Thyroid gland (tissue), 4 donors: ENCODE measurements around the gene SPINDOC. TPM values are rescaled to one million over a fixed set of nuclear protein-coding genes. Genes with fewer than 3 reads are reported as not detected.

Experiments used
- DNase-seq, 2 donors: peaks; one replicate each; pipeline ENCODE4 v3.0.0-alpha.2; 2019
- H3K27ac ChIP-seq, 3 donors: fragments of 200-600 bp; sonication (generic); 1 replicate in 2 of 3; 2 replicates in 1 of 3; pipeline ENCODE4 v1.5.1; 2016 to 2019; ENCODE audit warnings: mild to moderate bottlenecking in 1 of 3, moderate library complexity in 1 of 3
- H3K27me3 ChIP-seq: fragments of 200-600 bp; sonication (generic); one replicate; pipeline ENCODE4 v1.5.1; 2019
- H3K36me3 ChIP-seq, 2 donors: fragments of 200-600 bp; sonication (generic); one replicate each; pipeline ENCODE4 v1.5.1; 2016 to 2019
- H3K4me1 ChIP-seq, 2 donors: fragments of 200-600 bp; sonication (generic); one replicate each; pipeline ENCODE4 v1.5.1; 2017 to 2019
- H3K4me3 ChIP-seq, 3 donors: fragments of 200-600 bp; sonication (generic); replicated peaks in 1 of 3; 1 replicate in 2 of 3; 2 replicates in 1 of 3; pipeline ENCODE4 v1.5.1; 2016; ENCODE audit warnings: mild to moderate bottlenecking in 1 of 3
- H3K9me3 ChIP-seq: fragments of 200-600 bp; sonication (generic); one replicate; pipeline ENCODE4 v1.5.1; 2017
- POLR2A ChIP-seq, 2 donors: fragments of 450-650 bp; IDR thresholded peaks; one replicate each; pipeline ENCODE4 v1.6.1; 2017; ENCODE audit warnings: antibody characterized with exemption in 2 of 2, mild to moderate bottlenecking in 2 of 2, moderate library complexity in 1 of 2
- WGBS, 2 donors: methylation state at CpG; one replicate each; pipeline ENCODE4 v1.1.5; 2017; 5-methylcytosine and 5-hydroxymethylcytosine counted together
- intact Hi-C: fragments of 100-400 bp; cut with DNase I; formaldehyde crosslinking; loops from one replicate; pipeline ENCODE4 v1.15.1; 2023
- total RNA-seq, 4 donors: library from RNA; depleted of rRNA; stranded (reverse); fragments of >200 nt; gene quantifications; one replicate each; pipeline ENCODE4 v1.2.3, GENCODE V29; 2016
- TF ChIP-seq, protein P1 (sequence below), 6 experiments: fragments of 200-600 bp in 3 of 6; fragments of 450-650 bp in 3 of 6; sonication (generic) in 3 of 6; IDR thresholded peaks; one replicate each; pipeline ENCODE4 v1.5.1; 2016 to 2019; ENCODE audit warnings: antibody characterized with exemption in 6 of 6, mild to moderate bottlenecking in 2 of 6, inconsistent platforms in 1 of 6, moderate library complexity in 1 of 6

Gene SPINDOC
- total RNA-seq, 4 donors from 2014 or later, result 7.4 to 12.6 (median 10.3) TPM

DNA sequence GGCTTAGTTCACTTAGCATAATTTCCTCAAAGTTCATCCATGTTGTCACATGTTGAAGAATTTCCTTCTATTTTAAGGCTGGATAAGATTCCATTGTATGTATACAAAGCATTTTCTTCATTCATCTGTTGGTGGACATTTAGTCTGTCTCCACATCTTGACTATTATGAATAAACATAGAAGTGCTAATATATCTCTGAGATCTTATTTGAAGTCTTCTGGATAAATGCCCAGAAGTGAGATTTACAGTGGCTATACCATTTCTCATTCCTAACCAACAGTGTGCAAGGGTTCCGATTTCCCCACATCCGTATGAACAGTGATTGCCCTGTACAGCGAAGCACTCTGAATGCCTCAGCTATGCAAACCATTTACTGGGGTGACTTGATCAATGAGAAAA, 38.1 kb upstream of the SPINDOC start:
- Histone ChIP-seq H3K4me3 (no peak overlapping the region), H3K27me3 (no peaks in the 10 kb centered on the region), H3K4me1 (peaks cover 0 to under 1% of the 10 kb centered on the region in 2 donors), H3K9me3 (no peaks in the 10 kb centered on the region), H3K27ac (no peak overlapping the region), H3K36me3 (no peaks in the 10 kb centered on the region)
- WGBS, 2 donors, result 85 to 88% methylated on average over 3 of the region's 3 CpGs
- DNase-seq, result no peak
- intact Hi-C loops, result no loop called here
- TF ChIP-seq POLR2A (IDR thresholded peaks at IDR 0.05), result no peak
- TF ChIP-seq, protein P1, sequence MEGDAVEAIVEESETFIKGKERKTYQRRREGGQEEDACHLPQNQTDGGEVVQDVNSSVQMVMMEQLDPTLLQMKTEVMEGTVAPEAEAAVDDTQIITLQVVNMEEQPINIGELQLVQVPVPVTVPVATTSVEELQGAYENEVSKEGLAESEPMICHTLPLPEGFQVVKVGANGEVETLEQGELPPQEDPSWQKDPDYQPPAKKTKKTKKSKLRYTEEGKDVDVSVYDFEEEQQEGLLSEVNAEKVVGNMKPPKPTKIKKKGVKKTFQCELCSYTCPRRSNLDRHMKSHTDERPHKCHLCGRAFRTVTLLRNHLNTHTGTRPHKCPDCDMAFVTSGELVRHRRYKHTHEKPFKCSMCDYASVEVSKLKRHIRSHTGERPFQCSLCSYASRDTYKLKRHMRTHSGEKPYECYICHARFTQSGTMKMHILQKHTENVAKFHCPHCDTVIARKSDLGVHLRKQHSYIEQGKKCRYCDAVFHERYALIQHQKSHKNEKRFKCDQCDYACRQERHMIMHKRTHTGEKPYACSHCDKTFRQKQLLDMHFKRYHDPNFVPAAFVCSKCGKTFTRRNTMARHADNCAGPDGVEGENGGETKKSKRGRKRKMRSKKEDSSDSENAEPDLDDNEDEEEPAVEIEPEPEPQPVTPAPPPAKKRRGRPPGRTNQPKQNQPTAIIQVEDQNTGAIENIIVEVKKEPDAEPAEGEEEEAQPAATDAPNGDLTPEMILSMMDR (IDR thresholded peaks at IDR 0.05), result no peak

DNA sequence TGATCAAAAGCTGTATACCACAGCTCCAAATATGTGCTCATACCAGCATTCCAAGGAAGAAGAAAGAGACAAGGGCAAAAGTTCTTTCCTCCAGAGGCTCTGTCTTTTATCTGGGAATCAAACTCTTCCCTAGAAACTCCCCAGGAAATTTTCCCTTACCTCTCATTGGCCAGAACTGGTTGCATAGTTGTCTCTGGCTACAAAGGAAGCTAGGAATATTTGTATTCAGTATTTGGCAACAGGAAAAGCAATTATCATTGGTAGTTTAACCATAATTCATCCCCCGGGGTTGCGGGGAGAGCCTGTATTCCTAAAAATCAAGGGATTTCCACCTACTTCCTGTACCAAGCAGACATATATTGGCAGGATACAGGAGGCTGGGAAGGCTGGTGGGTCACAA, 34.2 kb upstream of the SPINDOC start:
- intact Hi-C loops, result no loop called here

DNA sequence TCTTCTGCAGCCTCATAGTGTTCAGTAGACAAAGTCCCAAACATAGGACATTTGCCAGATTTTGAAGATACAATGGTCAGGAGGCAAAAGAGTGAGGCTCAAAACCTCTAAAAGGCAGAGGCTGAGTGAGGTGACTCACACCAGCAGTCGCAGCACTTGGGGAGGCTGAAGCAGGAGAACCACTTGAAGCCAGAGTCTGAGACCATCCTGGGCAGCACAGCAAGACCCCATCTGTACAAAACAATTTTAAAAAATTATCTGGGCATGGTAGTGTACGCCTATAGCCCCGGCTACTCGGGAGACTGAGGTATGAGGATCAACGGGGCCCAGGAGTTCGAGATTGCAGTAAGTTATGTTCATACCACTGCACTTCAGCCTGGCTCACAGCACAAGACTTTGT, 30.5 kb upstream of the SPINDOC start:
- no peak overlapping the region for H3K27ac ChIP-seq

More for the DNA sequence above, 34.2 kb upstream of the SPINDOC start:
- peaks cover 6 to 8% of the 10 kb centered on the region in 2 donors for H3K4me1 ChIP-seq
- H3K36me3 ChIP-seq, result no peaks in the 10 kb centered on the region
- TF ChIP-seq, protein P1 (IDR thresholded peaks at IDR 0.05), result no peak
- TF ChIP-seq POLR2A (IDR thresholded peaks at IDR 0.05), result no peak
- H3K27me3 ChIP-seq, result no peaks in the 10 kb centered on the region
- 74 to 79% methylated on average over 2 of the region's 2 CpGs for WGBS, 2 donors
- H3K27ac ChIP-seq, result no peak overlapping the region
- no peak overlapping the region for H3K4me3 ChIP-seq
- no peak for DNase-seq
- no peaks in the 10 kb centered on the region for H3K9me3 ChIP-seq

DNA sequence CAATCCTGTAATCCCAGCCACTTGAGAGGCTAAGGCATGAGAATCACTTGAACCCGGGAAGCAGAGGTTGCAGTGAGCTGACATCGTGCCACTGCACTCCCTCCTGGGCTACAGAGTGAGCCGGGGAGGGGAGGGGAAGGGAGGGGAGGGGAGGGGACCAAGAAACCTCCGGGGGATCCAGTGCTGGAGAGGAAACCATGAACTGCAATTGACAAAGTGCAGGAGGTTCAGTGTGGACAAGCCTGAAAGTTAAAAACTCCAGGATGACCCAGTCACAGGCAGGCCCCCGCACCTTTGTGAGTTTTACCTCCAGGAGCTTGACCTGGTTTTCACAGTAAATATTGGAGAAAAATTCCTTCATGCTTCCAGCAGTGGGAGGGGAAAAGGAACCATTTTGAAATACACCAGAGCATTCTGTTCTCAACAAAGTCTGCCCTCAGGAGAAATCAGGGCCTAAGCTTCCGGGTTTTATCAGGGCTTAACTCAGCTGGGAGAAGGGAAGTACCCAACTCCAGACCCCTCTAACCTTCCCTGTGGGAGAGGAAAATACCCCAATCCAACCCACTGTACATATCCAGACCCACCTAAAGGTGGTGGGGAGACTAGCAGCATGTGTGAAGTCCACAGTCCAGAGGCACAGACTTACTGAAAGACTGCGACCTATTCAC, 29.2 kb upstream of the SPINDOC start:
- peak overlapping the region; percentile 46 to 68 (median 68) for H3K27ac ChIP-seq
- H3K27me3 ChIP-seq, result no peaks in the 10 kb centered on the region
- intact Hi-C loops, result no loop called here
- no peaks in the 10 kb centered on the region for H3K36me3 ChIP-seq
- H3K4me1 ChIP-seq, result peaks cover 12 to 14% of the 10 kb centered on the region in 2 donors
- peak; percentile 57 to 62 for DNase-seq
- no peak overlapping the region for H3K4me3 ChIP-seq
- TF ChIP-seq, protein P1 (IDR thresholded peaks at IDR 0.05), result no peak
- TF ChIP-seq POLR2A (IDR thresholded peaks at IDR 0.05), result no peak
- WGBS, 2 donors, result 12 to 38% methylated on average over 7 of the region's 7 CpGs
- H3K9me3 ChIP-seq, result no peaks in the 10 kb centered on the region

More for the DNA sequence above, 30.5 kb upstream of the SPINDOC start:
- DNase-seq, result no peak
- H3K27me3 ChIP-seq, result no peaks in the 10 kb centered on the region
- H3K4me3 ChIP-seq, result no peak overlapping the region
- no peaks in the 10 kb centered on the region for H3K36me3 ChIP-seq
- no peak for TF ChIP-seq POLR2A (IDR thresholded peaks at IDR 0.05)
- TF ChIP-seq, protein P1 (IDR thresholded peaks at IDR 0.05), result no peak
- intact Hi-C loops, result no loop called here
- peaks cover 12 to 14% of the 10 kb centered on the region in 2 donors for H3K4me1 ChIP-seq
- 94% methylated on average over 6 of the region's 6 CpGs for WGBS, 2 donors
- H3K9me3 ChIP-seq, result no peaks in the 10 kb centered on the region

DNA sequence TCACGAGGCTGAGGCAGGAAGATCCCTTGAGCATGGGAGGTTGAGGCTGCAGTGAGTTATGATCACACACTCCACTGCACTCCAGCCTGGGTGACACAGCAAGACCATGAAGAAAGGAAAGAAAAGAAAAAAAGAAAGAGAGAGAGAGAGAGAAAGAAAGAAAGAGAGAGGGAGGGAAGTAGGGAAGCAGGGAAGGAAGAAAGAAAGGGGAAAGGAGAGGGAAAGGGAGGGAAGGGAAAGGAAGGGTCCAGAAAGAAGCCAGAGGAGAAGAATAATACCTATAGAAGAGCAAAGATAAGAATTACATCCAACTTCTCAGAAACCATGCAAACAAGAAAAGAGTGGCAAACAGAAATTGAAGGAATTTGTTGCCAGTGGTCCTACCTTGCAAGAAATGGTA, 27.4 kb upstream of the SPINDOC start:
- Histone ChIP-seq H3K9me3 (no peaks in the 10 kb centered on the region), H3K27me3 (no peaks in the 10 kb centered on the region), H3K27ac (no peak overlapping the region), H3K4me3 (no peak overlapping the region), H3K4me1 (peaks cover 12 to 14% of the 10 kb centered on the region in 2 donors), H3K36me3 (no peaks in the 10 kb centered on the region)
- intact Hi-C loops, result no loop called here
- WGBS, 2 donors, result 86 to 90% methylated on average over 1 of the region's 1 CpG
- TF ChIP-seq POLR2A (IDR thresholded peaks at IDR 0.05), result no peak
- TF ChIP-seq, protein P1 (IDR thresholded peaks at IDR 0.05), result no peak
- no peak for DNase-seq
